ENCODE results near the gene FAM24B.

The FAM24B gene

DNA sequence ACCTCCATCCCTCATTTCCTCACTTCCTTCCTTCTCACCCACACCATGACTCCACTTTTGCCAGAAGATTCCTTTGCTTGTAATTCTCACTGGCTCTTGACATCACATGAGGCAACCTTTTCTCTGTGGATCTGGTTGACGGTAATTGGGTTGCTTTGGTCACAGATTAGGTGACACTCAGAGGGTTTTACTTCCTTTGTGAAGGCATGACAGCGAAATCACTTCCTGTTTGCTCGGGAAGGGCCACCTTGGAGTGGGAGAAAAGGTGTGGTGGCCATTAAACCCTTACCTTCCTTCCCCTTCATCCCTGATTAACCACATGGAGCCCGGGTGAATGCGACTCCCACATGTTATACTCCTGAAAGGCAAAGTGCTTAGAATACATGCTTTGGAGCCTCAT lies 63.9 kb downstream of the FAM24B start:
- H3K27me3 ChIP-seq (ENCODE audit: low read depth, low read length): no peaks in the 10 kb centered on the region
- no peak overlapping the region for H3K4me2 ChIP-seq (ENCODE audit: low read length)
- no peaks in the 10 kb centered on the region for H3K79me2 ChIP-seq (ENCODE audit: low read length)
- no peaks in the 10 kb centered on the region for H3K36me3 ChIP-seq (replicated peaks; ENCODE audit: low read depth, low read length)
- no peaks in the 10 kb centered on the region for H4K20me1 ChIP-seq (ENCODE audit: insufficient read depth, low read length)
- H3K9ac ChIP-seq (ENCODE audit: low read length): no peak overlapping the region
- no peak overlapping the region for H2AFZ ChIP-seq (ENCODE audit: low read depth, low read length)
- H3K4me3 ChIP-seq (ENCODE audit: low read length): no peak overlapping the region
- no peak overlapping the region for H3K27ac ChIP-seq (ENCODE audit: low read length)
- H3K4me1 ChIP-seq (ENCODE audit: low read length): no peaks in the 10 kb centered on the region
- TF ChIP-seq EZH2phosphoT487 (IDR thresholded peaks at IDR 0.05; ENCODE audit: low read depth): no peak
- TF ChIP-seq, protein P1, sequence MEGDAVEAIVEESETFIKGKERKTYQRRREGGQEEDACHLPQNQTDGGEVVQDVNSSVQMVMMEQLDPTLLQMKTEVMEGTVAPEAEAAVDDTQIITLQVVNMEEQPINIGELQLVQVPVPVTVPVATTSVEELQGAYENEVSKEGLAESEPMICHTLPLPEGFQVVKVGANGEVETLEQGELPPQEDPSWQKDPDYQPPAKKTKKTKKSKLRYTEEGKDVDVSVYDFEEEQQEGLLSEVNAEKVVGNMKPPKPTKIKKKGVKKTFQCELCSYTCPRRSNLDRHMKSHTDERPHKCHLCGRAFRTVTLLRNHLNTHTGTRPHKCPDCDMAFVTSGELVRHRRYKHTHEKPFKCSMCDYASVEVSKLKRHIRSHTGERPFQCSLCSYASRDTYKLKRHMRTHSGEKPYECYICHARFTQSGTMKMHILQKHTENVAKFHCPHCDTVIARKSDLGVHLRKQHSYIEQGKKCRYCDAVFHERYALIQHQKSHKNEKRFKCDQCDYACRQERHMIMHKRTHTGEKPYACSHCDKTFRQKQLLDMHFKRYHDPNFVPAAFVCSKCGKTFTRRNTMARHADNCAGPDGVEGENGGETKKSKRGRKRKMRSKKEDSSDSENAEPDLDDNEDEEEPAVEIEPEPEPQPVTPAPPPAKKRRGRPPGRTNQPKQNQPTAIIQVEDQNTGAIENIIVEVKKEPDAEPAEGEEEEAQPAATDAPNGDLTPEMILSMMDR (IDR thresholded peaks at IDR 0.05; ENCODE audit: low read depth, low read length): no peak
- no peaks in the 10 kb centered on the region for H3K9me3 ChIP-seq (ENCODE audit: insufficient read depth, low read length)

DNA sequence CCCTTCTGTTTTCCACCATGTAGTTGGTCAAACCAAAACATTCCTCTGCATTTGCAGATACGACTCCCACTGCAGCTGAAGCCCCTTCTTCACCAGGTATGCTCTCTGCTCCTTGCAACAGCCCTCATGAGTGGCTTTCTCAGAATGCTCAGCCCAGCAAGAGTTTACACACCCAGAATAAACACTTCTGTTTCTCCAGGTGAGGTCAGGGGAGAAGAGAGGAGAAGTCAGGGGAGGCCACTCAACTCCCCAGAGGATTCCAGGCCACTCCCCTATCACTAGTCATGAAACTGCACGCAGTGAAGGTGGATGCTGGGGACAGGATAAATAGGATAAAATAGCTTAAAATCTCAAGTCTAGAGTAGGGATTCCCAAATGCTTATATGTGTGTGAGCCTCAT lies 64.9 kb downstream of the FAM24B start:
- TF ChIP-seq, protein P1 (IDR thresholded peaks at IDR 0.05; ENCODE audit: low read depth, low read length): no peak
- no peak for TF ChIP-seq EZH2phosphoT487 (IDR thresholded peaks at IDR 0.05; ENCODE audit: low read depth)
- Histone ChIP-seq H3K4me3 (ENCODE audit: low read length) (no peak overlapping the region), H3K27me3 (ENCODE audit: low read depth, low read length) (no peaks in the 10 kb centered on the region), H2AFZ (ENCODE audit: low read depth, low read length) (no peak overlapping the region), H3K4me1 (ENCODE audit: low read length) (no peaks in the 10 kb centered on the region), H3K9me3 (ENCODE audit: insufficient read depth, low read length) (no peaks in the 10 kb centered on the region), H3K36me3 (replicated peaks; ENCODE audit: low read depth, low read length) (no peaks in the 10 kb centered on the region), H3K79me2 (ENCODE audit: low read length) (no peaks in the 10 kb centered on the region), H3K4me2 (ENCODE audit: low read length) (no peak overlapping the region), H3K9ac (ENCODE audit: low read length) (no peak overlapping the region), H3K27ac (ENCODE audit: low read length) (no peak overlapping the region), H4K20me1 (ENCODE audit: insufficient read depth, low read length) (no peaks in the 10 kb centered on the region)

DNA sequence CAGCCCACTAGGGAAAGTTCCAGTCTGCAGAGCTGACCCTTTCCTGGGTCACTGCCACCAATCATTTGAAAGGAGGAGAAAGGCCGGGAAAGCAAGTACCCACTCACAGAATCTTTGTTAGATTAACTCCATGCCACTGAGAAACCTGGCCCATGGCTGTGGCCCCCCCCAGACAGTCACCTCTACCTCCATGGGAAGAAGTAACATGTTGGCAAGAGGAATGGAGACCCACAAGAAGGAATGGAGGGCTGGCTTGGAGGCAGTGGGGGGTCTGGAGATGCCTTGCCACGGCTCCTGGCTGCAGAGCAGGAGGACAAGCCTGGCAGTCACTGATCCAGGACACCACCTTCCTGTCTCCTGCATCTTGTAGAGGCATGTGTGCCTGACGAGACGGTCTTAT lies 66.6 kb downstream of the FAM24B start:
- no peak overlapping the region for H3K4me3 ChIP-seq (ENCODE audit: low read length)
- no peaks in the 10 kb centered on the region for H4K20me1 ChIP-seq (ENCODE audit: insufficient read depth, low read length)
- H3K27ac ChIP-seq (ENCODE audit: low read length): no peak overlapping the region
- H3K9ac ChIP-seq (ENCODE audit: low read length): no peak overlapping the region
- no peaks in the 10 kb centered on the region for H3K36me3 ChIP-seq (replicated peaks; ENCODE audit: low read depth, low read length)
- no peak overlapping the region for H2AFZ ChIP-seq (ENCODE audit: low read depth, low read length)
- no peaks in the 10 kb centered on the region for H3K27me3 ChIP-seq (ENCODE audit: low read depth, low read length)
- H3K79me2 ChIP-seq (ENCODE audit: low read length): no peaks in the 10 kb centered on the region
- H3K4me1 ChIP-seq (ENCODE audit: low read length): no peaks in the 10 kb centered on the region
- H3K4me2 ChIP-seq (ENCODE audit: low read length): no peak overlapping the region
- H3K9me3 ChIP-seq (ENCODE audit: insufficient read depth, low read length): no peaks in the 10 kb centered on the region
- TF ChIP-seq, protein P1 (IDR thresholded peaks at IDR 0.05; ENCODE audit: low read depth, low read length): no peak
- TF ChIP-seq EZH2phosphoT487 (IDR thresholded peaks at IDR 0.05; ENCODE audit: low read depth): no peak

DNA sequence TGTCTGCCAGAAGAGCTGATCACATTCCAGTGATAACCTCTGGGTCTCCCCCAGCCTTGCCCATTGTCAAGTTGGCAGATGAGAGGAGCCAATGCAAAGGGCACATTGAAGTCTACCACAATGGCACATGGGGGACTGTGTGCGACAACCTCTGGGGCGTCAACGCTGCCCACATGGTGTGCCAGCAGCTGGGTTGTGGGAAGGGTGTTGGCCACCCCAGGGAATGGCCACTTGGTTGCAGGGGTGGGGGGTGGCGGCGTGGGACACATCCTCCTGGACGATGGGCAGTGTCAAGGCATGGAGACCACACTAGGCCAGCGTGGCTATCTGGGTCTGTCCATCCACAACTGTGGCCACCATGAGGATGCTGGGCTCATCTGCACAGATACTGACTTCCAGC lies 77.1 kb downstream of the FAM24B start:
- Histone ChIP-seq H3K4me2 (ENCODE audit: low read length) (no peak overlapping the region), H2AFZ (ENCODE audit: low read depth, low read length) (no peak overlapping the region), H3K9me3 (ENCODE audit: insufficient read depth, low read length) (no peaks in the 10 kb centered on the region), H4K20me1 (ENCODE audit: insufficient read depth, low read length) (no peaks in the 10 kb centered on the region), H3K9ac (ENCODE audit: low read length) (no peak overlapping the region), H3K4me1 (ENCODE audit: low read length) (no peaks in the 10 kb centered on the region), H3K27ac (ENCODE audit: low read length) (no peak overlapping the region), H3K27me3 (ENCODE audit: low read depth, low read length) (peaks cover 4% of the 10 kb centered on the region; the same call in 1 of the 2 replicates), H3K4me3 (ENCODE audit: low read length) (no peak overlapping the region), H3K36me3 (replicated peaks; ENCODE audit: low read depth, low read length) (no peaks in the 10 kb centered on the region), H3K79me2 (ENCODE audit: low read length) (no peaks in the 10 kb centered on the region)
- TF ChIP-seq, protein P1 (IDR thresholded peaks at IDR 0.05; ENCODE audit: low read depth, low read length): no peak
- no peak for TF ChIP-seq EZH2phosphoT487 (IDR thresholded peaks at IDR 0.05; ENCODE audit: low read depth)
